Kidney (tissue), 14 donors: ENCODE measurements around the gene MOB3B. TPM values are rescaled to one million over a fixed set of nuclear protein-coding genes. Genes with fewer than 3 reads are reported as not detected.
A peak's percentile ranks its signal among the peaks of the same experiment; 100 is the strongest.

Experiments
- DNase-seq, 5 donors: peaks; one replicate each; pipeline ENCODE4 v3.0.0-alpha.2; 2013 to 2020
- FAIRE-seq: peaks from 2 replicates; lab custom pipeline; 2012; peaks lifted over from hg19 to GRCh38; lab: Jason Lieb, UNC
- H3K27ac ChIP-seq, 2 donors: one replicate each; pipeline ENCODE4 v1.7.0; 2013; ENCODE audit warnings: low read depth in 2 of 2, low read length in 2 of 2, inconsistent platforms in 1 of 2
- H3K27me3 ChIP-seq: one replicate; pipeline ENCODE4 v1.7.1; 2013; ENCODE audit warnings: low read length, inconsistent platforms; ENCODE audit not compliant: control insufficient read depth, insufficient read depth
- H3K36me3 ChIP-seq, 3 donors: one replicate each; pipeline versions ENCODE4 v1.7.0 to v1.7.1; 2013; ENCODE audit warnings: low read length in 3 of 3, control low read depth in 1 of 3, inconsistent platforms in 1 of 3; ENCODE audit not compliant: insufficient read depth in 3 of 3, control insufficient read depth in 2 of 3
- H3K4me1 ChIP-seq, 3 donors: one replicate each; pipeline versions ENCODE4 v1.7.0 to v1.7.1; 2013; ENCODE audit warnings: low read length in 3 of 3, inconsistent platforms in 1 of 3, low read depth in 1 of 3; ENCODE audit not compliant: control insufficient read depth in 2 of 3, insufficient read depth in 2 of 3
- H3K4me3 ChIP-seq, 3 donors: one replicate each; pipeline versions ENCODE4 v1.7.0 to v1.8.1; 2013; ENCODE audit warnings: low read length in 3 of 3, control low read depth in 1 of 3, inconsistent platforms in 1 of 3
- H3K9ac ChIP-seq, 3 donors: one replicate each; pipeline versions ENCODE4 v1.7.0 to v1.7.1; 2013; ENCODE audit warnings: low read length in 3 of 3, control low read depth in 1 of 3, inconsistent platforms in 1 of 3
- H3K9me3 ChIP-seq, 3 donors: one replicate each; pipeline versions ENCODE4 v1.7.0 to v1.7.1; 2013; ENCODE audit warnings: low read length in 3 of 3, control low read depth in 1 of 3, inconsistent platforms in 1 of 3; ENCODE audit not compliant: control insufficient read depth in 2 of 3, insufficient read depth in 1 of 3
- intact Hi-C: fragments of 100-400 bp; cut with DNase I; formaldehyde crosslinking; loops from one replicate; pipeline ENCODE4 v1.11.1; 2022
- polyA plus RNA-seq: library from polyadenylated mRNA; stranded (reverse); fragments of 350-450 nt; fragmentation: Illumina TruSeq; extraction: RNeasy Lipid Tissue Mini Kit (QIAGEN cat#74804); gene quantifications from one replicate; pipeline ENCODE4 v1.2.3, GENCODE V29; 2014; ENCODE audit warnings: low read depth, low replicate concordance; ENCODE audit not compliant: insufficient read depth
- total RNA-seq: library from RNA; stranded (reverse); fragmentation: NEBNext Ultra II Directional; extraction: Animal tissue kit (Norgen Biotek cat#: 25700); gene quantifications from one replicate; pipeline ENCODE4 v1.2.1, GENCODE V29; 2021
- TF ChIP-seq, protein P1 (sequence below): IDR thresholded peaks from 3 replicates; pipeline ENCODE4 v1.5.1; 2012; ENCODE audit warnings: mild to moderate bottlenecking, moderate library complexity, borderline replicate concordance; ENCODE audit not compliant: insufficient read depth; ENCODE audit errors: extremely low read depth
- donor health status: control.
- donor health status: control.
- donor health status: control.
- donor health status: control.
- donor health status: control.
- donor health status: DM: yes; HTN: yes; CAD: no.
- donor health status: Normal renal cell carcinoma (clear cell type).

Gene MOB3B
- total and polyA plus RNA-seq, 2 donors from 2014 or later, result 5.9 to 22.5 TPM

DNA sequence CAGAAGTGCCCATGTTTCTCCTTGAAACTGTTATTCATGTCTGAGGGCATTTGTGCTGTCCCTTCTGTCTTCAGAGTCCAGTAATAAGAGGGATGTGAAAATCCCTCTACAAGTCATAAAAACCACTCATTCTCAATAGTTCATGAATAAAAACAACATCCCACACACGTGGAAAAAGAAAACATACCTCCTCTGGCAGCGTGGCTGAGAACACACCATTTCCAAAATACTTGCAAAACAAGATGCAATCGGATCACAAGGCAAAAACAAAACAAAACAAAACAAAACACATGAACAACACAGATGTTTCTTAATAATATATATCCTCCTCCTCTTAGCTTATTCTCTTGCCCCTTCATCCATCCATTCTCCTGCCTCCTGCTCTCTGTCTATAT is 161.7 kb downstream of the MOB3B start:
- no peak for FAIRE-seq
- peak overlapping the region in 1 of 3 donors; percentile 7 for H3K4me3 ChIP-seq
- no peaks in the 10 kb centered on the region for H3K9me3 ChIP-seq
- DNase-seq, result peak in 1 of 5 donors; percentile 39
- no peak overlapping the region for H3K9ac ChIP-seq
- no peaks in the 10 kb centered on the region for H3K27me3 ChIP-seq
- TF ChIP-seq, protein P1, sequence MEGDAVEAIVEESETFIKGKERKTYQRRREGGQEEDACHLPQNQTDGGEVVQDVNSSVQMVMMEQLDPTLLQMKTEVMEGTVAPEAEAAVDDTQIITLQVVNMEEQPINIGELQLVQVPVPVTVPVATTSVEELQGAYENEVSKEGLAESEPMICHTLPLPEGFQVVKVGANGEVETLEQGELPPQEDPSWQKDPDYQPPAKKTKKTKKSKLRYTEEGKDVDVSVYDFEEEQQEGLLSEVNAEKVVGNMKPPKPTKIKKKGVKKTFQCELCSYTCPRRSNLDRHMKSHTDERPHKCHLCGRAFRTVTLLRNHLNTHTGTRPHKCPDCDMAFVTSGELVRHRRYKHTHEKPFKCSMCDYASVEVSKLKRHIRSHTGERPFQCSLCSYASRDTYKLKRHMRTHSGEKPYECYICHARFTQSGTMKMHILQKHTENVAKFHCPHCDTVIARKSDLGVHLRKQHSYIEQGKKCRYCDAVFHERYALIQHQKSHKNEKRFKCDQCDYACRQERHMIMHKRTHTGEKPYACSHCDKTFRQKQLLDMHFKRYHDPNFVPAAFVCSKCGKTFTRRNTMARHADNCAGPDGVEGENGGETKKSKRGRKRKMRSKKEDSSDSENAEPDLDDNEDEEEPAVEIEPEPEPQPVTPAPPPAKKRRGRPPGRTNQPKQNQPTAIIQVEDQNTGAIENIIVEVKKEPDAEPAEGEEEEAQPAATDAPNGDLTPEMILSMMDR, result no peak
- intact Hi-C loops, result no loop called here
- peak overlapping the region; percentile 63 to 65 for H3K27ac ChIP-seq
- no peaks in the 10 kb centered on the region for H3K36me3 ChIP-seq
- peaks cover 33 to 62% (median 34%) of the 10 kb centered on the region in 3 donors for H3K4me1 ChIP-seq

DNA sequence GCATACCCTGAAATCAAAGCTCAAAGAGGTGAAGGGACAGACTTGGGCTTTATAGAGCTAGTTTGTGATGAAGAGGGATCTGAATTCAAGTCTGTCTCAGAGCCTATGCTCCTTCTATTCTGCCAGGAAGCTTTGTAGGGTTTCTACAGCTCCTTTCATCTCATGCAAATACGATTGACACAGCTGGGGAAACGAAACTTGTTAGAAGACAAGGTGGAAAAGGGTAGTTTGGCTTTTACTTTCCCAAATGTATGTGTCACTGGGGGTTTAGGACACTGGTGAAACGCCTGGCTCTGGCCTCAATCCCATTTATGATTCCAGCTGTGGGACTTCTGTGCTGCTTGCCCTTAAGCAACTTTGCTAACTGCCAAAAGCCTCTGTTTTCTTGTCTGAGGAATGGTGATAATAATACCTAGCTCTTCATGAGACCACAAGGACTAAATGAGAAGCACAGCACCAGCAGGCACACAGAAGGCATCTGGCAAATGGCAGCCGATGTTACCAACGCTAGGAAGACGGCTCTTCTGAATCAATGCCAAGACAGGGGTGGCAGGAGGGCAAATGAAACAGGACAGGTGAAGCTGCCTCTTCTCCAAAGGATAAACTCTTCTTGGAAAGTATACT is 162.3 kb downstream of the MOB3B start:
- no peaks in the 10 kb centered on the region for H3K36me3 ChIP-seq
- H3K9me3 ChIP-seq, result no peaks in the 10 kb centered on the region
- no peaks in the 10 kb centered on the region for H3K27me3 ChIP-seq
- FAIRE-seq (no peak), DNase-seq (no peak)
- no peak overlapping the region for H3K9ac ChIP-seq
- TF ChIP-seq, protein P1, result no peak
- intact Hi-C loops, result no loop called here
- peak overlapping the region; percentile 63 to 65 for H3K27ac ChIP-seq
- peak overlapping the region in 1 of 3 donors; percentile 7 for H3K4me3 ChIP-seq
- H3K4me1 ChIP-seq, result peaks cover 31 to 61% (median 32%) of the 10 kb centered on the region in 3 donors

DNA sequence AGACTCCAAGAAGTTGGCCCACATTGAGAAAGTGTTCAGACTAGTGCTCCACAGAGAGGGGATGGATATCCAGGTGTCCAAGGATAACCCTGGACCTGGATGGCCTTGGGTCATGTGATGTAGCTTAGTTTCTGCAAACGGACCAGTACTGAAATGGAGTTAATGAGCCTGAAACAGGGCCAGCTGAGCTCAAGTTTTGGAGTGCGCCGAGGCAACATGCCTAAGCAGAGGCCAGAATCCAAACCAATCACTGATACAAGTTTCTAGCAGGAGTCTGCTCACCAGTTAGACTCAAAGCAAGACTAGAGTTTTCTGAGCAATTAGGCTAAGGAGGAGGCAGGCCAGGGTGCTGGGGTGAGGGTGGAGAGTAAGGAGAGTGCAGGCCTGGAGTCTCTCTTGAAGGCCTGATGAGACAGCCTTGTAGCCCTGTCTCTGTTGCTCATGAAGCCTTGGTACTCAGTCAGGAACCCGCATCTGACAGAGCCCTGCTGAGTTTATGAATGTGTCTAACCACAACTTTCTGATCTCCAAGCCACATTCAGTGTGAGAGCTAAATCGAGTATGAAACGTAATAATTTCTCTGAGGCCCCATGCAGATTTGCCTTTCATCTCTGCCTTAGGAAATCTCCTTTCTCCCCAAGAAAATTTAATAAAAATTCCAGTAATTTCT is 163.8 kb downstream of the MOB3B start:
- FAIRE-seq, result no peak
- H3K9me3 ChIP-seq, result no peaks in the 10 kb centered on the region

More for the DNA sequence above, 163.8 kb downstream of the MOB3B start:
- Histone ChIP-seq H3K27me3 (no peaks in the 10 kb centered on the region), H3K27ac (peak overlapping the region; percentile 65 to 71), H3K9ac (no peak overlapping the region), H3K4me1 (peaks cover 25 to 60% (median 31%) of the 10 kb centered on the region in 3 donors), H3K36me3 (no peaks in the 10 kb centered on the region), H3K4me3 (no peak overlapping the region)
- intact Hi-C loops, result no loop called here
- peak in 3 of 5 donors; percentile 38 to 47 (median 42) for DNase-seq
- TF ChIP-seq, protein P1, result no peak
